ENCODE measurements around the gene WNK2. TPM values are rescaled to one million over a fixed set of nuclear protein-coding genes. Genes with fewer than 3 reads are reported as not detected.

WNK2 gene
- total and polyA plus RNA-seq, 12 donors, result 16.6 to 236 (median 178) TPM

DNA sequence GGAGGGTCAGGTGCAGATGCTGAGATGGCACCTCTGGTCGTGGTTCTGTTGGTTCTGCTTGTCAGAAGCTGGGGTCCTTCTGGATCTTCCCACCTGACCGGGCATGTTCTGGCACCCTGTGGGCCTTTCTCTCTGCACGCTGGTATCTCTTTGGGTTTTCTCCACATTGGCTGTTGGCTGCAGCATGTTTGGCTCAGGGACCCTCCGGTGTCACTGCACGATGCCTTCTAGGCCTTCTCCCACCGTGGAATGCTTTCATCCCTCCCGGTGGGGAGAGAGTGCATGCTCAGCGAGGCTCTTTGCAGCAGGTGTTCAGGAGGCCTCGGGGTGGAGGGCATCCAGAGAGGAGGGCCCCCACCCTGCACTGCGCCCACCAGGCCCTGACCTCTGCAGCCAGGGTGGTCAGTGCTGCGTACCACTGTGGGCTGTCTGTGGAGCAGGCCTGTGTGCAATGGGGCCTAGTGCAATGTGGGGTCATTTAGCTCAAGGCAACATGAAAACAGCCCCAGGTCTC lies 119.4 kb downstream of the WNK2 start:
- Histone ChIP-seq H3K9me3 (no peaks in the 10 kb centered on the region), H3K4me3 (no peak overlapping the region), H3K27ac (no peak overlapping the region), H3K36me3 (no peaks in the 10 kb centered on the region), H3K27me3 (no peaks in the 10 kb centered on the region), H3K4me1 (peaks cover 9 to 71% (median 30%) of the 10 kb centered on the region in 9 donors)
- intact Hi-C loops (cut with DNase I), result loop anchor here in 4 of 10 donors (2.0 to 10.0 kb wide), 4 partner anchors 141 to 199 kb away; no protein-coding TSS in a partner anchor
- 89 to 93% methylated on average over 11 of the region's 11 CpGs for WGBS, 2 donors
- no peak for DNase-seq
- ATAC-seq, result no peak
- TF ChIP-seq, protein P1, sequence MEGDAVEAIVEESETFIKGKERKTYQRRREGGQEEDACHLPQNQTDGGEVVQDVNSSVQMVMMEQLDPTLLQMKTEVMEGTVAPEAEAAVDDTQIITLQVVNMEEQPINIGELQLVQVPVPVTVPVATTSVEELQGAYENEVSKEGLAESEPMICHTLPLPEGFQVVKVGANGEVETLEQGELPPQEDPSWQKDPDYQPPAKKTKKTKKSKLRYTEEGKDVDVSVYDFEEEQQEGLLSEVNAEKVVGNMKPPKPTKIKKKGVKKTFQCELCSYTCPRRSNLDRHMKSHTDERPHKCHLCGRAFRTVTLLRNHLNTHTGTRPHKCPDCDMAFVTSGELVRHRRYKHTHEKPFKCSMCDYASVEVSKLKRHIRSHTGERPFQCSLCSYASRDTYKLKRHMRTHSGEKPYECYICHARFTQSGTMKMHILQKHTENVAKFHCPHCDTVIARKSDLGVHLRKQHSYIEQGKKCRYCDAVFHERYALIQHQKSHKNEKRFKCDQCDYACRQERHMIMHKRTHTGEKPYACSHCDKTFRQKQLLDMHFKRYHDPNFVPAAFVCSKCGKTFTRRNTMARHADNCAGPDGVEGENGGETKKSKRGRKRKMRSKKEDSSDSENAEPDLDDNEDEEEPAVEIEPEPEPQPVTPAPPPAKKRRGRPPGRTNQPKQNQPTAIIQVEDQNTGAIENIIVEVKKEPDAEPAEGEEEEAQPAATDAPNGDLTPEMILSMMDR (IDR thresholded peaks at IDR 0.05), result no peak

DNA sequence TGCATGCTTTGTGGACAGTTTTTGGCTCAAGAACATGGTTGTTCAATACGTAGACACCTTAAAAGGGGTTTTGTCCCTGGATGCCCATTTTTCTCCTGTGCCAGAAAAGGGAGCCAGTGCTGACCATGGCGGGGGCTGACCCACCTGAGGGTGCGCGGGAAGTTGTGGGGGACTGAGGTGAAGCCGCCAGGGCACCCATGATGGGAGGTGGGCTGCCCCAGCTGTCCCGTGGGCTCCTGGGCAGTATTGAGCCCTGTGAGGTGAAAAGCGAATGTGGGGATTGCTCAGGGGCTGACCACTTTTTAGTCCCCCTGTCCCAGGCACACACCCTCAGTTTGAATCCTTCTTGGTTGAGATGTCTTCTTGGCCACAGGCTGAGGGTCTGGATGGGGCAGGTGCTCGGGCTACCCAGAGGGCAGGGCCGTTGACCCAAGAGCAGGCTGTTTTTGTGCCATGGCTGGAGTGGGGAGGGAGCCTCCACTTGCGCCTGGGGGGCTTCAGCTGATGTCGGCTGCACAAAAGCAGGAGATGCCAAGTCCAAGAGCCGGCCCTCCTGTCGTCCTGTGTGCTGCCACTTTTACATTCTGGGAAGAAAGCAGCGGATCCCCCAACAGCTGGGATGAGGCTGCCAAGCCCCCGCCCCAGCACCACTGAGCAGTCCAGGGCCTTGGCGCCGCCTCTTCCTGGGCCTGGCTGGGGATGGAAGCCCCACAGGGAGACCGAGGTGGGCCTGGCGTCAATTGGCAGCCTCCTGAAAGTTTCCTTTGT lies 120.1 kb downstream of the WNK2 start:
- H3K27ac ChIP-seq, result peak overlapping the region in 3 of 10 donors; percentile 13 to 58 (median 26)
- intact Hi-C loops (cut with DNase I), result loop anchor here in 8 of 10 donors (2.0 to 10.0 kb wide), 6 partner anchors 142 to 199 kb away; no protein-coding TSS in a partner anchor
- H3K4me3 ChIP-seq, result no peak overlapping the region
- H3K36me3 ChIP-seq, result no peaks in the 10 kb centered on the region
- H3K9me3 ChIP-seq, result no peaks in the 10 kb centered on the region
- ATAC-seq, result peak in 1 of 8 donors; percentile 1
- TF ChIP-seq, protein P1 (IDR thresholded peaks at IDR 0.05), result no peak
- H3K4me1 ChIP-seq, result peaks cover 9 to 64% (median 29%) of the 10 kb centered on the region in 9 donors
- DNase-seq, result peak in 1 of 2 donors; percentile 1
- H3K27me3 ChIP-seq, result no peaks in the 10 kb centered on the region
- 90% methylated on average over 19 of the region's 19 CpGs for WGBS, 2 donors

DNA sequence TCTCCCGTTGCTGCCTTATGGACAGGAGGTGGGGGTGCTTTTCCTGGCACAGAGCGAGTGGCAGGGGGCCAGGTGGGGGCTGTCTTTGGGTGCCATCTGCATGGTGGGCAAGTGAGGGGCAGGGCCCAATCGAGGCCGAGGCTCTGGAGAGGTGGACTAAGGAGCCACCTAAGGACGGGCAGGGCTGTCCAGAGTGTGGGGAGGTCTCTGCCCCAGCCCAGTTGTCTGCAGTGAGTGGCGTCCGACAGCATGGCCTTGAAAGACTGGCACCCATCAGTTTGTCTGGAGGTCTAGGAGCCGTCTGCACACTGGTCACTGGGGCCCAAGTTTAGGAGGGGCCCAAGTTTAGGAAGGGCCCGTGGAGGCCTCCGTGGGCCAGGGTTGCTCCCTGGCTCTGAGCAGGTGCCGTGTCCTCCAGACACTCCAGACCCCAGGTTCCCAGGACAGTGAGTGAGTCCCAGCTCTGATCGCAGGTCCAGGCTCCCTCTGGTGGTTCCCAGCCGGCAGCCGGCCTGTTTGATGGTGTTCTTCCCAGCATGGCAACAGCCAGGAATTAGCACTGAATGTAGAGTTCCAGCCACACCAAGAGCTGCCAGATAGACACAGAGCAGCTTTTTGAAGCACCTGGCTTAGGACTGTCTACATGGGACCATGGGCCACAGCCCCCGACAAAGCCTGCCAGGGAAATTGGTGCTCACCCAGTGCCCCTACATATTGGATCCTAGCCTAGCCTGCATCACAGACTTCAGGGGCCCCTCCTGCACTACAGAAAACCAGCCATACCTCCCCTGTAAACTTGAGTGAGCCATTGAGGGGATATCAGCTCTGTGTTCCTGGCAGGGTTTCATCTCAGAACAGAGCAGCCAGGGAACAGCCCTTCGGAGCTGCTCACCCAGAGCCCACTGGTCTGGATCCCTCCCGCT lies 120.9 kb downstream of the WNK2 start:
- peaks cover 0 to under 1% (median 0%) of the 10 kb centered on the region in 9 donors for H3K36me3 ChIP-seq
- intact Hi-C loops (cut with DNase I), result loop anchor here (1.0 to 10.0 kb wide), 9 partner anchors 143 to 200 kb away; no protein-coding TSS in a partner anchor
- peak; percentile 67 to 80 (median 76) for ATAC-seq
- H3K27ac ChIP-seq, result peak overlapping the region in 9 of 10 donors; percentile 2 to 58 (median 39)
- TF ChIP-seq, protein P1 (IDR thresholded peaks at IDR 0.05), result peak; percentile 16 to 81 (median 64)
- H3K4me3 ChIP-seq, result no peak overlapping the region
- DNase-seq, result peak; percentile 52 to 65
- H3K9me3 ChIP-seq, result no peaks in the 10 kb centered on the region
- no peaks in the 10 kb centered on the region for H3K27me3 ChIP-seq
- peaks cover 9 to 56% (median 24%) of the 10 kb centered on the region in 9 donors for H3K4me1 ChIP-seq
- 51 to 52% methylated on average over 17 of the region's 17 CpGs for WGBS, 2 donors

Data from heart right ventricle (tissue), 16 donors.